Activated T-helper 1 cell treated with Interleukin-2 at 50 U/mL for 16 hours (primary cell): ENCODE results near the gene ABCA8.

Experiments used
- DNase-seq: peaks from one replicate; pipeline ENCODE4 v3.0.0-alpha.2; 2020; ENCODE audit warnings: low read depth

Gene ABCA8

GRCh38 chr17:68867759-68868516 is 87.3 kb downstream of the ABCA8 start:
- no peak for DNase-seq

GRCh38 chr17:68865584-68865983 is 89.6 kb downstream of the ABCA8 start:
- no peak for DNase-seq

GRCh38 chr17:68863091-68863652 is 92.0 kb downstream of the ABCA8 start:
- no peak for DNase-seq

GRCh38 chr17:68861602-68862001 is 93.6 kb downstream of the ABCA8 start:
- DNase-seq: no peak

- no peak for DNase-seq
These were observed 94.3 kb downstream of the ABCA8 start for GRCh38 chr17:68860941-68861340.

- DNase-seq: no peak
These were observed 100.7 kb downstream of the ABCA8 start for GRCh38 chr17:68854452-68854851.

- no peak for DNase-seq
These were observed 101.8 kb downstream of the ABCA8 start for GRCh38 chr17:68853439-68853838.

GRCh38 chr17:68853036-68853435 is 102.2 kb downstream of the ABCA8 start:
- DNase-seq: no peak

GRCh38 chr17:68851890-68852289 is 103.3 kb downstream of the ABCA8 start:
- no peak for DNase-seq

GRCh38 chr17:68850749-68851510 is 104.3 kb downstream of the ABCA8 start:
- DNase-seq: no peak

- no peak for DNase-seq
These were observed 105.2 kb downstream of the ABCA8 start for GRCh38 chr17:68849673-68850610.

- DNase-seq: no peak
These were observed 107.5 kb downstream of the ABCA8 start for GRCh38 chr17:68847711-68848110.

- DNase-seq: no peak
These were observed 111.7 kb downstream of the ABCA8 start for GRCh38 chr17:68843522-68843921.

- no peak for DNase-seq
These were observed 115.1 kb downstream of the ABCA8 start for GRCh38 chr17:68840073-68840472.

GRCh38 chr17:68835071-68835470 is 120.1 kb downstream of the ABCA8 start:
- no peak for DNase-seq

- no peak for DNase-seq
These were observed 120.8 kb downstream of the ABCA8 start for GRCh38 chr17:68834328-68834836.

GRCh38 chr17:68832109-68832802 is 122.9 kb downstream of the ABCA8 start:
- DNase-seq: no peak

- DNase-seq: no peak
These were observed 124.0 kb downstream of the ABCA8 start for GRCh38 chr17:68831170-68831569.

GRCh38 chr17:68830313-68830712 is 124.9 kb downstream of the ABCA8 start:
- DNase-seq: no peak

GRCh38 chr17:68829211-68829610 is 126.0 kb downstream of the ABCA8 start:
- DNase-seq: no peak

GRCh38 chr17:68824707-68825106 is 130.5 kb downstream of the ABCA8 start:
- DNase-seq: no peak
